Endothelial cell of umbilical vein (primary cell): ENCODE results near the gene TCERG1L.

ENCODE experiments used
- EZH2 ChIP-seq: IDR thresholded peaks from 2 replicates; pipeline ENCODE4 v1.6.1; 2012; ENCODE audit warnings: borderline replicate concordance, low read depth, mild to moderate bottlenecking, moderate library complexity, low read length, inconsistent platforms; ENCODE audit not compliant: severe bottlenecking
- FOS ChIP-seq: IDR thresholded peaks from 2 replicates; pipeline ENCODE4 v1.6.1; 2011; ENCODE audit warnings: mild to moderate bottlenecking, low read length, moderate library complexity, borderline replicate concordance; ENCODE audit not compliant: insufficient read depth
- JUN ChIP-seq: IDR thresholded peaks from 2 replicates; pipeline ENCODE4 v1.6.1; 2011; ENCODE audit warnings: borderline replicate concordance, low read depth; ENCODE audit not compliant: insufficient read length, insufficient read depth
- POLR2A ChIP-seq: IDR thresholded peaks from 2 replicates; pipeline ENCODE4 v1.6.1; 2012; ENCODE audit warnings: low read depth, mild to moderate bottlenecking, control low read depth, low read length
- POLR2AphosphoS5 ChIP-seq: IDR thresholded peaks from 2 replicates; pipeline ENCODE4 v1.6.1; 2012; ENCODE audit warnings: low read depth, mild to moderate bottlenecking, control low read depth, low read length, moderate library complexity; ENCODE audit not compliant: insufficient read depth
- TF ChIP-seq, protein P1 (sequence below), 2 donors: IDR thresholded peaks; 1 replicate in 1 of 2; 2 replicates in 1 of 2; pipeline ENCODE4 v1.5.1; 2011; ENCODE audit warnings: low read length in 2 of 2, mild to moderate bottlenecking in 2 of 2, moderate library complexity in 2 of 2, control low read depth in 1 of 2, inconsistent platforms in 1 of 2, low read depth in 1 of 2; ENCODE audit not compliant: insufficient read depth in 1 of 2; ENCODE audit errors: extremely low read depth in 1 of 2

GRCh38 chr10:131154306-131155025, 157.1 kb downstream of the TCERG1L start:
- TF ChIP-seq, protein P1, sequence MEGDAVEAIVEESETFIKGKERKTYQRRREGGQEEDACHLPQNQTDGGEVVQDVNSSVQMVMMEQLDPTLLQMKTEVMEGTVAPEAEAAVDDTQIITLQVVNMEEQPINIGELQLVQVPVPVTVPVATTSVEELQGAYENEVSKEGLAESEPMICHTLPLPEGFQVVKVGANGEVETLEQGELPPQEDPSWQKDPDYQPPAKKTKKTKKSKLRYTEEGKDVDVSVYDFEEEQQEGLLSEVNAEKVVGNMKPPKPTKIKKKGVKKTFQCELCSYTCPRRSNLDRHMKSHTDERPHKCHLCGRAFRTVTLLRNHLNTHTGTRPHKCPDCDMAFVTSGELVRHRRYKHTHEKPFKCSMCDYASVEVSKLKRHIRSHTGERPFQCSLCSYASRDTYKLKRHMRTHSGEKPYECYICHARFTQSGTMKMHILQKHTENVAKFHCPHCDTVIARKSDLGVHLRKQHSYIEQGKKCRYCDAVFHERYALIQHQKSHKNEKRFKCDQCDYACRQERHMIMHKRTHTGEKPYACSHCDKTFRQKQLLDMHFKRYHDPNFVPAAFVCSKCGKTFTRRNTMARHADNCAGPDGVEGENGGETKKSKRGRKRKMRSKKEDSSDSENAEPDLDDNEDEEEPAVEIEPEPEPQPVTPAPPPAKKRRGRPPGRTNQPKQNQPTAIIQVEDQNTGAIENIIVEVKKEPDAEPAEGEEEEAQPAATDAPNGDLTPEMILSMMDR (IDR thresholded peaks at IDR 0.05; ENCODE audit: extremely low read depth in 1 of 2, insufficient read depth in 1 of 2, low read depth in 1 of 2, low read length in 2 of 2) = no peak
- TF ChIP-seq POLR2A (no peak), JUN (no peak), POLR2AphosphoS5 (no peak), EZH2 (no peak), FOS (no peak)
